Stimulated activated CD8-positive, alpha-beta memory T cell treated with anti-CD3 and anti-CD28 coated beads, Interleukin-15, amount 100 ng/mL, for 4 hours (primary cell): ENCODE results near the gene RPL36A.

Experiments
- DNase-seq, 2 donors: peaks; one replicate each; pipeline ENCODE4 v3.0.0-alpha.2; 2020; ENCODE audit warnings: low read depth in 2 of 2

Gene RPL36A

DNA sequence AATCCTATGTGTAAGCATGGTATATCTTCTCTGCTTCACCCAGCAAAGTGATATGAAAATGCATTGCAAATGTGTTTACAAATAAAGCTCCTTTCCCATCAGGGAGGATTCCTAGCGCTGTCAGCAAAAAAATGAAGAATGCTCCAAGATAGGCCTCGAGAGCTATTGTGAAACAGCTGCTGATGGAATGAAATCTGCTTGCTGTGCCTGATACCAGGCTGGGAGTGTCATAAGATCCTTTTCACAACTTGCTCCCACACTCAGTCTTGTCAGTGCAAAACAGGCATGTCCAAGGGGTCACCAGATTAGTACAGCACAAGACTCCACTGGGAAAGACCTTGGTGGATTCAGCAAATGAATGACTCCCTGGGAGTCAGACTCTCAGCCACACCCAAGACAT, 51.3 kb downstream of the RPL36A start:
- no peak for DNase-seq
